Measurements from ENCODE around the gene AARSD1. TPM values are rescaled to one million over a fixed set of nuclear protein-coding genes. Genes with fewer than 3 reads are reported as not detected.
"Not testable (repeated sequence)": the region's sequence is repeated elsewhere in the genome, so short reads cannot be mapped to it uniquely, and the experiment has no call there.

Gene AARSD1
- total RNA-seq, 1 experiment from 2014 or later: 28.7 TPM

DNA sequence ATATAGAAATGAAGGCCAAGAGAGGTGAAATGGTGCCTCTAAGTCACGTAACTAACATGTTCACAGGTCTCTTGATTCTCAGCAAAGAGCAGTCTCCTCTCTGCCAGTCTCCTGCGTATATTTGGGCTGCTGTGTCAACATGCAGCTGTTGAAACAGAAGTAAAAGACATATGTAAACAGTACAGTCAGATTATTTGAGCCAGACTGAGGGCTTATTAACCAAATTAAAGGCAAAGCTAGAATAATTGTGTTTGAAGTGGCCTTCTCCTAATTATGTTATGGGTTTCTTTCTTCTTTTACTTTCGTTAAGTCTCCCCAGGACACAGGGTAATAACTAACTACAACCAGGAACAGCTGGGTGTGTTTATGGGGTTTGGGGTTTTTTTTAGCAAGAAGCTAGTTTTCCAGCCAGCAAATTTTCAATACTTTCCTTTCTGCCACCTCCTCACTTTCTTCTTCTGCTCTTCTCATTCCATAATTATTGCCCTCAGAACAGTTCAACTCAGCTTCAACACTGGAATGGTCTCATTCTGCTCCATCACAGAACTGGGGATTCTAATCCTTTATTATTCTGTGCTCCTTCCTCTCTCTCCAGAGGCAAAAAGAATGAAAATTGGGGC lies 45.2 kb downstream of the AARSD1 start:
- no peak for DNase-seq
- H3K36me3 ChIP-seq (replicated peaks; ENCODE audit: control insufficient read depth, insufficient read depth, low read length): no peaks in the 10 kb centered on the region
- no peak overlapping the region for H3K4me3 ChIP-seq (ENCODE audit: insufficient read depth, low read depth, low read length)
- H3K27me3 ChIP-seq (ENCODE audit: control insufficient read depth, insufficient read depth, low read length): no peaks in the 10 kb centered on the region

DNA sequence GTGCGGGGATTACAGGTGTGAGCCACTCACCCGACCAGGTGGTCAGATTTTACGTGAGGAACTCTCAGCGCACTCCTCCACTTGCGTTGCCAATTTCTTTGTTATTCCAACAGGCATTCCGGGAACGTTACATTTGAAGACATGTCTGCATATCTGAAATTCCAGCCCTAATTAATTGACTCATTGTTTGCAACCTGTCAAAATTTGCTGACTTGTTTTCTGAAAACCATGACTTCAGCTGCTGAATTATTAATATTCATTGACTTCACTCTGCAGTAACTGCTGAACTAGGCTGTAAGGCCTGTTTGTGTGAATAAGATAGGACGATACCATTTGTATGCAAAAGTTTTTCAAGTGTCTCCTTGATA lies 47.0 kb downstream of the AARSD1 start:
- no peaks in the 10 kb centered on the region for H3K27me3 ChIP-seq (ENCODE audit: control insufficient read depth, insufficient read depth, low read length)
- H3K36me3 ChIP-seq (replicated peaks; ENCODE audit: control insufficient read depth, insufficient read depth, low read length): no peaks in the 10 kb centered on the region
- H3K4me3 ChIP-seq (ENCODE audit: insufficient read depth, low read depth, low read length): no peak overlapping the region
- no peak for DNase-seq

DNA sequence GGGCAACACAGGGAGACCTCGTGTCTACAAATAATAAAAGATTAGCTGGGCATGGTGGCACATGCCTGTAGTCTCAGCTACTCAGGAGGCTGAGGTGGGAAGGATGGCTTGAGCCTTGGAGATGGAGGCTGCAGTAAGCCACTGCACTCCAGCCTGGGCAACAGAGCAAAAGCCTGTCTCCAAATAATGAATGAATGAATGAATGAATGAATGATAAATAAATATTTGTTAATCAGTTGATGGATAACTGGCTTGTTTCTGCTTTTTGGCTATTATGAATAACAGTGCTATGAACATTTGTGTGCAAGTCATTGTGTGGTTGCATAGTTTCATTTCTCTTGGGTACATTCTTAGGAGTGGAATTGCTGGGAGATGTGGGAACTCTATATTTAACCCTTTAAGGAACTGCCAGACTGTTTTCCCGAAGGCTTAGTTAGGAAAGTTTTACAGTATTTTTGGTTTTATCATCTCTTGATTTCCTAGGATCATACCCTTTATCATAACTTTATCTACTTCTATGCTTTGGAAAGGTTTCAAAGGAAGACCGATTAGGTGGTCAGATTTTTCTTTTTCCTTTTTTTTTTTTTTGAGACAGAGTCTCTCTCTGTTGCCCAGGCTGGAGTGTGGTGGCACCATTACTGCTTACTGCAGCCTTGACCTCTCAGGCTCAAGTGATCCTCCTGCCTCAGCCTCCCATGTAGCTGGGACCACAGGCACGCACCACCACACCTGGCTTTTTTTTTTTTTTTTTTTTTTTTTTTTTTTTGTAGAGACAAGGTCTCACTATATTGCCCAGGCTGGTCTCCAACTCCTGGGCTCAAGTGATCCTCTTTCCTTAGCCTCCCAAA lies 47.6 kb downstream of the AARSD1 start:
- H3K36me3 ChIP-seq (replicated peaks; ENCODE audit: control insufficient read depth, insufficient read depth, low read length); H3K27me3 ChIP-seq (ENCODE audit: control insufficient read depth, insufficient read depth, low read length); DNase-seq; H3K4me3 ChIP-seq (ENCODE audit: insufficient read depth, low read depth, low read length): not testable (repeated sequence)

DNA sequence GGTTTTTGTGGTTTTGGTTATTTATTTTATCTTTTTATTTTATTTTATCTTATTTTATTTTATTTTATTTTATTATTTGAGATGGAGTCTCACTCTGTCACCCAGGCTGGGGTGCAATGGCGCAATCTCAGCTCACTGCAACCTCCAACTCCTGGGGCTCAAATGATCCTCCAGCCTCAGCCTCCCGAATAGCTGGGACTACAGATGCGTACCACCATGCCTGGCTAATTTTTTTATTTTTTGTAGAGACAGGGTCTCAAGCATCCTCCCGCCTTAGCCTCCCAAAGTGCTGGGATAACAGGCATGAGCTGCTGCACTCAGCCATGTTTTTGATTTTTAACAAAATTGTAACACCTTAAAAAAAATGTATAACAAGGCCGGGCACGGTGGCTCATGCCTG lies 49.0 kb downstream of the AARSD1 start:
- H3K27me3 ChIP-seq (ENCODE audit: control insufficient read depth, insufficient read depth, low read length); H3K4me3 ChIP-seq (ENCODE audit: insufficient read depth, low read depth, low read length); DNase-seq; H3K36me3 ChIP-seq (replicated peaks; ENCODE audit: control insufficient read depth, insufficient read depth, low read length): not testable (repeated sequence)

DNA sequence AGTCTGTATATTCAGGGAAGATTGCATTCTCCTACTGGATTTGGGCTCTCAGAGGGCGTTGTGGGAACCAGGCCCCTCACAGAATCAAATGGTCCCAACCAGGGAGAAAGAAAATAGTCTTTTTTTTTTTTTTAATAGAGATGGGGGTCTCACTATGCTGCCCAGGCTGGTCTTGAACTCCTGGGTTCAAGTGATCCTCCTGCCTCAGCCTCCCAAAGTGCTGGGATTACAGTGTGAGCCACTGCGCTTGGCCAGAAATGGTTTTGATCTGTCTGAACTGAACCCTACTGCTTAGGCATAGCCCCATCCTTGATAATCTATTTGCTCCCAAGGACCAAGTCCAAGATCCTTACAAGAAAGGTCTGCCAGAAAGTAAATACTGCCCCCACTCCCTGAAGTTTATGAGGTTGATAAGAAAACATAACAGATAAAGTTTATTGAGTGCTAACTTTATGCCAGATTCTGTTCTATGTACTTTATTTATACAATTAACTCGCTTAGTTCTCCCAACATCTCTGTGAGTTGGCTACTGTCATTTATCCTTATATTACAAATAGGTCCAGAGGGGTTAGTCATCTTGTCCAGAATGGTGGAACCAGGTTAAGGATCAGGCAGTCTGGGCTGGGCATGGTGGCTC lies 50.2 kb downstream of the AARSD1 start:
- DNase-seq: no peak
- H3K4me3 ChIP-seq (ENCODE audit: insufficient read depth, low read depth, low read length): no peak overlapping the region
- no peaks in the 10 kb centered on the region for H3K36me3 ChIP-seq (replicated peaks; ENCODE audit: control insufficient read depth, insufficient read depth, low read length)
- no peaks in the 10 kb centered on the region for H3K27me3 ChIP-seq (ENCODE audit: control insufficient read depth, insufficient read depth, low read length)

DNA sequence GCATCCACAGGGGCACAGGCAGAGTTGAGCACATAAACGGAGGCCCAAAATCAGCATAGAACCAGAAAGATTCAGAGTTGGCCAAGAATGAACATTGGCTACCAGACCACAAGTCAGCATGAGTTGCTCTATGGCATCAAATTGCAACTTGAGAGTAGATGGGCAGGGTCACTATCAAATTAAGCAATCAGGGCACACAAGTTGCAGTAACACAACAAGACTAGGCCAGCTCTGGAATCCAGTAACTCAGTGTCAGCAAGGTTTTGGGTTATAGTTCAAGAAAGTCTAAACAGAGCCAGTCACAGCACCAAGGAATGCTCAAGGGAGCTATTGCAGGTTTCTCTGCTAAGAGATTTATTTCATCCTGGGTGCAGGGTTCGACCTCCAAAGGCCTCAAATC lies 50.7 kb downstream of the AARSD1 start:
- DNase-seq: no peak
- H3K27me3 ChIP-seq (ENCODE audit: control insufficient read depth, insufficient read depth, low read length): no peaks in the 10 kb centered on the region
- H3K36me3 ChIP-seq (replicated peaks; ENCODE audit: control insufficient read depth, insufficient read depth, low read length): no peaks in the 10 kb centered on the region
- H3K4me3 ChIP-seq (ENCODE audit: insufficient read depth, low read depth, low read length): no peak overlapping the region

DNA sequence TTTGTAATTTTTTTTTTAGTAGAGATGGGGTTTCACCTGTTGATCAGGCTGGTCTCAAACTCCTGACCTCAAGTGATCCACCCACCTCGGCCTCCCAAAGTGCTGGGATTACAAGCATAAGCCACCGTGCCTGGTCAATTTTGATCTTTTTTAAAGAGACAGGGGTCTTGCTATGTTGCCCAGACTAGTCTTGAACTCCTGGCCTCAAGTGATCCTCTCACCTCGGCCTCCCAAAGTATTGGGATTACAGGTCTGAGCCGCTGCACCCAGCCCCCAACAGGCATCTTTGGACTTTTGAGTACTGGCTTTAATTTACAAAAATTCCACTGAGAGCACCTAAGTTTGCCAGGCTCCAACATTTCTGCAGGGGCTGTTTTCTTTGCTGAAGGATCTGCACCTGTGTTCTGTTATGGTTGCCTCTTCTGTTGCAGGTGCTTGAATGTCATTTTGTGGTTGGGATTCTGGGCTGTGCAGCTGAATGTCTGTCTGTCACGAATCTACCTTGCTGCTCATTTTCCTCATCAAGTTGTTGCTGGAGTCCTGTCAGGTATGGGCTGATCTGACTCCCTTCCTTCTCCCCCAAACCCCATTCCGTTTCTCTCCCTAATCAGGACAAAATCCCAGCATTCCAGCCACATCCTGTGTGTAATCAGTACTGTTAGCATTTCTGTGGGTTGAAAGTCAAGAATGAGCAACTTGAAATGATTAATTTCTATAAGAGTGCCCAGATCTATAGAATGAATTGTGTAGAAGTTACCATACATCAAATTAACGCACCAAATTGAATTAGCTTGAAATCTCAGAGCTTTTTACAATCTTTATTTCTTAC lies 55.2 kb downstream of the AARSD1 start:
- Histone ChIP-seq H3K27me3 (ENCODE audit: control insufficient read depth, insufficient read depth, low read length) (no peaks in the 10 kb centered on the region), H3K4me3 (ENCODE audit: insufficient read depth, low read depth, low read length) (no peak overlapping the region), H3K36me3 (replicated peaks; ENCODE audit: control insufficient read depth, insufficient read depth, low read length) (no peaks in the 10 kb centered on the region)
- no peak for DNase-seq

DNA sequence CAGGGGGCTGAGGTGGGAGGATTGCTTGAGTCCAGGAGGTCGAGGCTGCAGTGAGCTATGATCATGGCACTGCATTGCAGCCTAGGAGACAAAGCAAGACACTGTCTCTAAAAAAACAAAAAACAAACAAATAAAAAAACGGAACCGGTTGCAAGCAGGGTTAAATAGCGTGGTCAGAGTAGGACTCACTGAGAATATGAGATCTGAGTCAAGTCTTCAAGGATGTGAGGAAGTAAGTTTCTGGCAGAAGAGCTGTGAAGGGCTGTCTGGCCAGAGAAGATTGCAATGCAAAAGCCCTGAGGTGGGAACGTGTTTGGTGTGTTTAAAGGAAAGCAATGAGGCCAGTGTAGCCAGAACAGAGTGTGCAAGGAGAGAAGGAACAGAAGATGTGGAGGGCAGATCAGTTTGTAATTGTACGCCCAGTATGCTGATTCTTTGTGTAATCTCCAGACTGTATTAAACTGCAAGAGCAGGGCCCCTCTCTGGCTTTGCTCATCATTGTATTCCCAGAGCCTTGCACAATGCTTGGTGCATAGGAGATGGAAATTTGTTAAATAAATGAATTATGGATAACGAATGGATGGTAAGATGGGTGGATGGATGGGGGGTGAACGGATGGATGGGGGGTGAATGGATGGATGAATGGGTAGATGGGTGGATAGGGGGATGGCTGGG lies 57.3 kb downstream of the AARSD1 start:
- no peak overlapping the region for H3K4me3 ChIP-seq (ENCODE audit: insufficient read depth, low read depth, low read length)
- H3K36me3 ChIP-seq (replicated peaks; ENCODE audit: control insufficient read depth, insufficient read depth, low read length): no peaks in the 10 kb centered on the region
- H3K27me3 ChIP-seq (ENCODE audit: control insufficient read depth, insufficient read depth, low read length): no peaks in the 10 kb centered on the region
- no peak for DNase-seq

DNA sequence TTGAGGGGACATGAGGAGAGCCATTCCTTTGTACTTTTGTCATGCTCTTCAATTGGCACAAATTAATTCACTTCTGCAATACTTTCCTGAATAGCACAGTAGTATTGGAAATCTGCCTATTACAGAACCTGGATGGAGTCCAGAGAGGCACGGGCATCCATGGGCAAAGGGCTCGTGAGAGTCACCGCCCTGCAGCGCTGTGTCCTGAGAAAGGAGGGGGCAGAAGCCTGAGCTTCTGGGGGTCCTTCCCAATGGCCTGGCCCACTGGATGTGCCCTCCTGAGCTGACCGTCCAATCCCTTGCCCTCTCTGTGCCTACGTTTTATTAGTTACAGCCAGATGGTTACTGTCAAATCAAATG lies 60.2 kb downstream of the AARSD1 start:
- H3K27me3 ChIP-seq (ENCODE audit: control insufficient read depth, insufficient read depth, low read length): no peaks in the 10 kb centered on the region
- DNase-seq: no peak
- no peaks in the 10 kb centered on the region for H3K36me3 ChIP-seq (replicated peaks; ENCODE audit: control insufficient read depth, insufficient read depth, low read length)
- no peak overlapping the region for H3K4me3 ChIP-seq (ENCODE audit: insufficient read depth, low read depth, low read length)

DNA sequence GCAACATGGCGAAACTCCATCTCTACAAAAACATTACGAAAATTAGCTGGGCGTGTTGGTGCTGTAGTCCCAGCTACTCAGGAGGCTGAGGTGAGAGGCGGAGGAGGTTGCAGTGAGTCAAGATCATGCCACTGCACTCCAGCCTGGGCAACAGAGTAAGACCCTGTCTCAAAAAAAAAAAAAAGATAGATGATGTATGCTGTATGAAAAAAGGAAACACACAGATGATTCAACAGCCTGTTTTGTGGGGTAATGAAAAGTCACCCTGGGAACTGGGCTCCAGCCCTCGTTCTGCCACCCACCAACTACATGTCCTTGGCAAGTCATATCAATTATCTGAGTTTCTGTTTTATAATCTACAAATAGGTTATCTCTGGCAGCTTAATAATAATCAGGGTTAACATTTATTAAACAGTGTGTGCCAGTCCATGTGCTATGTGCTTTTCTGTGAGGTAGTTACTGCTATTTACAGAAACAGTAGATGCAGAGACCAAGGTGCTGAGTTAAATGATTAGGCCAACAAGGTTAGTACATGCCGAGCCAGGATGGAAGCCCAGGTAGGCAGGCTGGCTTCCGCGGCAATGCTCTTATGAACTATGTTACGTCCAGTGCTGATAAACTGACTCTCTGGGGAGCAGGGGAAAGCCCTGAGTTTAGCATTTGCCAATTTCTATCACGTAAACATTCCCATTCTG lies 62.6 kb downstream of the AARSD1 start:
- Histone ChIP-seq H3K36me3 (replicated peaks; ENCODE audit: control insufficient read depth, insufficient read depth, low read length) (no peaks in the 10 kb centered on the region), H3K27me3 (ENCODE audit: control insufficient read depth, insufficient read depth, low read length) (no peaks in the 10 kb centered on the region), H3K4me3 (ENCODE audit: insufficient read depth, low read depth, low read length) (no peak overlapping the region)
- no peak for DNase-seq

Other genes starting within 250 kb of the AARSD1 start
- 13.9 and 26.4 TPM in 2 replicates for gene EZH1, start 219.4 kb downstream of the AARSD1 start, total RNA-seq (2014; rRNA removed; shearing (Covaris generic))
- 10.8 and 13.5 TPM in 2 replicates for gene RAMP2, start 203.2 kb downstream of the AARSD1 start, total RNA-seq (2014; rRNA removed; shearing (Covaris generic))
- gene VPS25, start 191.0 kb downstream of the AARSD1 start, total RNA-seq (2014; rRNA removed; shearing (Covaris generic)): 146 and 152 TPM in 2 replicates
- 0.24 and 0.44 TPM in 2 replicates for gene WNK4, start 183.8 kb downstream of the AARSD1 start, total RNA-seq (2014; rRNA removed; shearing (Covaris generic))
- gene COA3, start 165.8 kb downstream of the AARSD1 start, total RNA-seq (2014; rRNA removed; shearing (Covaris generic)): 75.9 and 89.7 TPM in 2 replicates
- gene CNTD1, start 165.6 kb downstream of the AARSD1 start, total RNA-seq (2014; rRNA removed; shearing (Covaris generic)): 0.17 TPM in 1 of 2 replicates, not detected in the other
- gene BECN1, start 140.2 kb downstream of the AARSD1 start, total RNA-seq (2014; rRNA removed; shearing (Covaris generic)): 52.4 and 55.6 TPM in 2 replicates
- 113 and 121 TPM in 2 replicates for gene PSME3, start 131.1 kb downstream of the AARSD1 start, total RNA-seq (2014; rRNA removed; shearing (Covaris generic))
- gene AOC2, start 119.9 kb downstream of the AARSD1 start, total RNA-seq (2014; rRNA removed; shearing (Covaris generic)): 1.9 and 6.0 TPM in 2 replicates
- 0.31 and 3.5 TPM in 2 replicates for gene AOC3, start 113.3 kb downstream of the AARSD1 start, total RNA-seq (2014; rRNA removed; shearing (Covaris generic))
- not detected in 2 replicates for gene G6PC1, start 63.7 kb downstream of the AARSD1 start, total RNA-seq (2014; rRNA removed; shearing (Covaris generic))
- 1.0 and 2.7 TPM in 2 replicates for gene PTGES3L, start 15.6 kb upstream of the AARSD1 start, total RNA-seq (2014; rRNA removed; shearing (Covaris generic))
- 7.7 and 8.3 TPM in 2 replicates for gene RUNDC1, start 16.1 kb upstream of the AARSD1 start, total RNA-seq (2014; rRNA removed; shearing (Covaris generic))
- 1,832 and 1,859 TPM in 2 replicates for gene RPL27, start 34.0 kb upstream of the AARSD1 start, total RNA-seq (2014; rRNA removed; shearing (Covaris generic))
- gene IFI35, start 42.3 kb upstream of the AARSD1 start, total RNA-seq (2014; rRNA removed; shearing (Covaris generic)): 3.9 and 6.2 TPM in 2 replicates
- gene VAT1, start 57.9 kb upstream of the AARSD1 start, total RNA-seq (2014; rRNA removed; shearing (Covaris generic)): 263 and 264 TPM in 2 replicates
- gene RND2, start 60.8 kb upstream of the AARSD1 start, total RNA-seq (2014; rRNA removed; shearing (Covaris generic)): 25.3 and 25.9 TPM in 2 replicates
- gene BRCA1, start 160.9 kb upstream of the AARSD1 start, total RNA-seq (2014; rRNA removed; shearing (Covaris generic)): 27.2 and 27.9 TPM in 2 replicates
- 44.2 and 60.1 TPM in 2 replicates for gene NBR1, start 206.8 kb upstream of the AARSD1 start, total RNA-seq (2014; rRNA removed; shearing (Covaris generic))
- gene TMEM106A, start 247.4 kb upstream of the AARSD1 start, total RNA-seq (2014; rRNA removed; shearing (Covaris generic)): 0.96 and 1.7 TPM in 2 replicates